ENCODE measurements around the gene SPOCK3. TPM values are rescaled to one million over a fixed set of nuclear protein-coding genes. Genes with fewer than 3 reads are reported as not detected.

Gene SPOCK3
- total RNA-seq, 1 experiment from 2014 or later = not detected

- no peak overlapping the region for H3K4me3 ChIP-seq (ENCODE audit: low read depth, low read length, poor library complexity, severe bottlenecking)
- TF ChIP-seq CTCF (conservative IDR thresholded peaks at IDR 0.05; ENCODE audit: low read depth, low read length) = no peak
- no peak for TF ChIP-seq EZH2 (IDR thresholded peaks at IDR 0.05; ENCODE audit: borderline replicate concordance, low read depth, low read length, poor library complexity, severe bottlenecking)
- no TSS peak for BruUV-seq (replicated peaks)
- H3K36me3 ChIP-seq (ENCODE audit: insufficient read depth, low read length, poor library complexity, severe bottlenecking) = no peaks in the 10 kb centered on the region
- peaks cover 4% of the 10 kb centered on the region for H3K9me3 ChIP-seq (ENCODE audit: low read depth, low read length, poor library complexity, severe bottlenecking)
- no peak overlapping the region for H3K27ac ChIP-seq (ENCODE audit: low read depth, low read length, poor library complexity, severe bottlenecking)
- intact Hi-C loops (cut with micrococcal nuclease; ENCODE audit: unreplicated experiment) = no loop called here
- no peak for DNase-seq (ENCODE audit: low spot score)
- CTCF ChIA-PET = no interaction called here
- no peaks in the 10 kb centered on the region for H3K27me3 ChIP-seq (replicated peaks; ENCODE audit: insufficient read depth, low read depth, low read length, poor library complexity)
- no peaks in the 10 kb centered on the region for H3K4me1 ChIP-seq (ENCODE audit: insufficient read depth, low read length, poor library complexity, severe bottlenecking)
- POLR2A ChIA-PET (ENCODE audit: low non-redundant PET) = no interaction called here
Measured at GRCh38 chr4:166700592-166700991, 533.7 kb downstream of the SPOCK3 start.

GRCh38 chr4:166688835-166689234 is 545.5 kb downstream of the SPOCK3 start:
- Histone ChIP-seq H3K36me3 (ENCODE audit: insufficient read depth, low read length, poor library complexity, severe bottlenecking) (no peaks in the 10 kb centered on the region), H3K4me1 (ENCODE audit: insufficient read depth, low read length, poor library complexity, severe bottlenecking) (no peaks in the 10 kb centered on the region), H3K4me3 (ENCODE audit: low read depth, low read length, poor library complexity, severe bottlenecking) (no peak overlapping the region), H3K9me3 (ENCODE audit: low read depth, low read length, poor library complexity, severe bottlenecking) (no peaks in the 10 kb centered on the region), H3K27me3 (replicated peaks; ENCODE audit: insufficient read depth, low read depth, low read length, poor library complexity) (no peaks in the 10 kb centered on the region), H3K27ac (ENCODE audit: low read depth, low read length, poor library complexity, severe bottlenecking) (no peak overlapping the region)
- TF ChIP-seq EZH2 (IDR thresholded peaks at IDR 0.05; ENCODE audit: borderline replicate concordance, low read depth, low read length, poor library complexity, severe bottlenecking) = no peak
- no peak for TF ChIP-seq CTCF (conservative IDR thresholded peaks at IDR 0.05; ENCODE audit: low read depth, low read length)
- ChIA-PET POLR2A (ENCODE audit: low non-redundant PET) (no interaction called here), CTCF (no interaction called here)
- no peak for DNase-seq (ENCODE audit: low spot score)
- BruUV-seq (replicated peaks) = no TSS peak
- intact Hi-C loops (cut with micrococcal nuclease; ENCODE audit: unreplicated experiment) = no loop called here

GRCh38 chr4:166687828-166688227 is 546.5 kb downstream of the SPOCK3 start:
- CTCF ChIA-PET = no interaction called here
- intact Hi-C loops (cut with micrococcal nuclease; ENCODE audit: unreplicated experiment) = no loop called here

More at GRCh38 chr4:166687828-166688227, 546.5 kb downstream of the SPOCK3 start:
- Histone ChIP-seq H3K9me3 (ENCODE audit: low read depth, low read length, poor library complexity, severe bottlenecking) (no peaks in the 10 kb centered on the region), H3K27me3 (replicated peaks; ENCODE audit: insufficient read depth, low read depth, low read length, poor library complexity) (no peaks in the 10 kb centered on the region), H3K27ac (ENCODE audit: low read depth, low read length, poor library complexity, severe bottlenecking) (no peak overlapping the region), H3K36me3 (ENCODE audit: insufficient read depth, low read length, poor library complexity, severe bottlenecking) (no peaks in the 10 kb centered on the region), H3K4me1 (ENCODE audit: insufficient read depth, low read length, poor library complexity, severe bottlenecking) (no peaks in the 10 kb centered on the region), H3K4me3 (ENCODE audit: low read depth, low read length, poor library complexity, severe bottlenecking) (no peak overlapping the region)
- TF ChIP-seq EZH2 (IDR thresholded peaks at IDR 0.05; ENCODE audit: borderline replicate concordance, low read depth, low read length, poor library complexity, severe bottlenecking) (no peak), CTCF (conservative IDR thresholded peaks at IDR 0.05; ENCODE audit: low read depth, low read length) (no peak)
- POLR2A ChIA-PET (ENCODE audit: low non-redundant PET) = no interaction called here
- DNase-seq (ENCODE audit: low spot score) = no peak
- no TSS peak for BruUV-seq (replicated peaks)
